ENCODE results near the gene CRHR1. TPM values are rescaled to one million over a fixed set of nuclear protein-coding genes. Genes with fewer than 3 reads are reported as not detected.
"Not testable (repeated sequence)": the region's sequence is repeated elsewhere in the genome, so short reads cannot be mapped to it uniquely, and the experiment has no call there.

Gene CRHR1
- total and polyA plus RNA-seq, 2 experiments from 2014 or later: not detected

GRCh38 chr17:45740553-45741330 is 43.4 kb upstream of the CRHR1 start:
- no peaks in the 10 kb centered on the region for H3K36me3 ChIP-seq (ENCODE audit: low read depth)
- H3K9me3 ChIP-seq (ENCODE audit: low read depth): no peaks in the 10 kb centered on the region
- H3K27me3 ChIP-seq (replicated peaks; ENCODE audit: insufficient read depth): peaks cover 14% of the 10 kb centered on the region; the same call in 1 of the 2 replicates
- peaks cover 3% of the 10 kb centered on the region; the same call in 1 of the 2 replicates for H3K4me1 ChIP-seq (ENCODE audit: insufficient read depth)
- H3K27ac ChIP-seq: no peak overlapping the region
- 18 to 20% methylated on average over 5 of the region's 5 CpGs for WGBS, 2 experiments (ENCODE audit: low coverage in 1 of 2, low lambda C conversion rate in 2 of 2, missing lambda C conversion rate in 2 of 2)
- no peaks in the 10 kb centered on the region for H4K20me1 ChIP-seq (ENCODE audit: insufficient read depth)
- H3K4me2 ChIP-seq (ENCODE audit: unreplicated experiment): no peak overlapping the region
- peak overlapping the region; percentile 45; the same call in 1 of the 2 replicates for H2AFZ ChIP-seq
- DNase-seq: peak; percentile 61
- no peak for TF ChIP-seq EZH2 (IDR thresholded peaks at IDR 0.05; ENCODE audit: insufficient read depth, poor library complexity, severe bottlenecking)
- no peak for TF ChIP-seq EZH2phosphoT487 (IDR thresholded peaks at IDR 0.05; ENCODE audit: insufficient read depth, low read depth)
- H3F3A ChIP-seq (ENCODE audit: insufficient read depth): no peaks in the 10 kb centered on the region
- no peak overlapping the region for H3K9ac ChIP-seq
- in situ Hi-C loops (cut with MboI): no loop called here
- no peak overlapping the region for H3K4me3 ChIP-seq
- H3K79me2 ChIP-seq (ENCODE audit: insufficient read depth): no peaks in the 10 kb centered on the region
- H3K9me2 ChIP-seq (ENCODE audit: insufficient read depth): no peaks in the 10 kb centered on the region

- H3K79me2 ChIP-seq (ENCODE audit: insufficient read depth): no peaks in the 10 kb centered on the region
- H4K20me1 ChIP-seq (ENCODE audit: insufficient read depth): no peaks in the 10 kb centered on the region
- no peak overlapping the region for H2AFZ ChIP-seq
- TF ChIP-seq EZH2phosphoT487 (IDR thresholded peaks at IDR 0.05; ENCODE audit: insufficient read depth, low read depth) (no peak), EZH2 (IDR thresholded peaks at IDR 0.05; ENCODE audit: insufficient read depth, poor library complexity, severe bottlenecking) (no peak)
- no peaks in the 10 kb centered on the region for H3K36me3 ChIP-seq (ENCODE audit: low read depth)
- peaks cover 10% of the 10 kb centered on the region; the same call in 1 of the 2 replicates for H3K27me3 ChIP-seq (replicated peaks; ENCODE audit: insufficient read depth)
- no peak overlapping the region for H3K9ac ChIP-seq
- no peak overlapping the region for H3K4me2 ChIP-seq (ENCODE audit: unreplicated experiment)
- no peaks in the 10 kb centered on the region for H3K9me2 ChIP-seq (ENCODE audit: insufficient read depth)
- in situ Hi-C loops (cut with MboI): no loop called here
- H3K27ac ChIP-seq: no peak overlapping the region
- 89 to 95% methylated on average over 1 of the region's 1 CpG for WGBS, 2 experiments (ENCODE audit: low coverage in 1 of 2, low lambda C conversion rate in 2 of 2, missing lambda C conversion rate in 2 of 2)
- H3K4me3 ChIP-seq: no peak overlapping the region
- no peaks in the 10 kb centered on the region for H3F3A ChIP-seq (ENCODE audit: insufficient read depth)
- H3K9me3 ChIP-seq (ENCODE audit: low read depth): no peaks in the 10 kb centered on the region
- no peak for DNase-seq
- H3K4me1 ChIP-seq (ENCODE audit: insufficient read depth): peaks cover 3% of the 10 kb centered on the region; the same call in 1 of the 2 replicates
Observed at GRCh38 chr17:45742251-45742650, 41.9 kb upstream of the CRHR1 start.

GRCh38 chr17:45743626-45744326 is 40.3 kb upstream of the CRHR1 start:
- peaks cover 22% of the 10 kb centered on the region for H3K27me3 ChIP-seq (replicated peaks; ENCODE audit: insufficient read depth)
- TF ChIP-seq EZH2phosphoT487 (IDR thresholded peaks at IDR 0.05; ENCODE audit: insufficient read depth, low read depth): no peak
- TF ChIP-seq EZH2 (IDR thresholded peaks at IDR 0.05; ENCODE audit: insufficient read depth, poor library complexity, severe bottlenecking): no peak
- no peak overlapping the region for H2AFZ ChIP-seq
- no peaks in the 10 kb centered on the region for H4K20me1 ChIP-seq (ENCODE audit: insufficient read depth)
- no peak overlapping the region for H3K9ac ChIP-seq
- no peaks in the 10 kb centered on the region for H3K9me2 ChIP-seq (ENCODE audit: insufficient read depth)
- no peak overlapping the region for H3K4me2 ChIP-seq (ENCODE audit: unreplicated experiment)
- no peak overlapping the region for H3K27ac ChIP-seq
- H3K4me1 ChIP-seq (ENCODE audit: insufficient read depth): peaks cover 3% of the 10 kb centered on the region; the same call in 1 of the 2 replicates
- 29 to 36% methylated on average over 3 to 4 of the region's 4 CpGs for WGBS, 2 experiments (ENCODE audit: low coverage in 1 of 2, low lambda C conversion rate in 2 of 2, missing lambda C conversion rate in 2 of 2)
- no peak for DNase-seq
- no peaks in the 10 kb centered on the region for H3K79me2 ChIP-seq (ENCODE audit: insufficient read depth)
- no peaks in the 10 kb centered on the region for H3K36me3 ChIP-seq (ENCODE audit: low read depth)
- no peaks in the 10 kb centered on the region for H3F3A ChIP-seq (ENCODE audit: insufficient read depth)
- in situ Hi-C loops (cut with MboI): no loop called here
- H3K9me3 ChIP-seq (ENCODE audit: low read depth): no peaks in the 10 kb centered on the region
- no peak overlapping the region for H3K4me3 ChIP-seq

- 50 to 59% methylated on average over 4 of the region's 4 CpGs for WGBS, 2 experiments (ENCODE audit: low coverage in 1 of 2, low lambda C conversion rate in 2 of 2, missing lambda C conversion rate in 2 of 2)
- DNase-seq; H3K4me3 ChIP-seq; H3K4me2 ChIP-seq (ENCODE audit: unreplicated experiment); H3K4me1 ChIP-seq (ENCODE audit: insufficient read depth); H3K36me3 ChIP-seq (ENCODE audit: low read depth); H2AFZ ChIP-seq; in situ Hi-C loops (cut with MboI); H3K9me3 ChIP-seq (ENCODE audit: low read depth); H3K9me2 ChIP-seq (ENCODE audit: insufficient read depth); H3K9ac ChIP-seq; H3K27ac ChIP-seq; H4K20me1 ChIP-seq (ENCODE audit: insufficient read depth); H3F3A ChIP-seq (ENCODE audit: insufficient read depth); H3K79me2 ChIP-seq (ENCODE audit: insufficient read depth): not testable (repeated sequence)
- peaks cover 24% of the 10 kb centered on the region for H3K27me3 ChIP-seq (replicated peaks; ENCODE audit: insufficient read depth)
Observed at GRCh38 chr17:45744826-45745225, 39.3 kb upstream of the CRHR1 start.

Measured in GM23248 (cell line).